ENCODE measurements around the gene PLCB2. TPM values are rescaled to one million over a fixed set of nuclear protein-coding genes. Genes with fewer than 3 reads are reported as not detected.

PLCB2 gene
- total and polyA plus RNA-seq, 9 of the 15 experiments (the other 6 are each of a cell fraction or from before 2014, with no cell fraction given), result 0.37 to 12.3 (median 8.0) TPM

- peaks cover 19 to 38% of the 10 kb centered on the region in 2 experiments; a peak in 4 of 5 replicates for H3K4me1 ChIP-seq (replicated peaks in 1 of 2; ENCODE audit: control insufficient read depth in 2 of 2, insufficient read depth in 2 of 2, low read length in 2 of 2)
Observed at GRCh38 chr15:40298216-40298935, 9.4 kb downstream of the PLCB2 start.

More at GRCh38 chr15:40298216-40298935, 9.4 kb downstream of the PLCB2 start:
- H3K4me3 ChIP-seq, result no peak overlapping the region
- 0 out of 2 replicates have a peak, but pooled peaks cover 2% of the 10 kb centered on the region for H4K20me1 ChIP-seq (replicated peaks; ENCODE audit: control insufficient read depth, insufficient read depth, low read length)
- POLR2A ChIA-PET, result interaction anchor here (0.7 to 1.0 kb wide), 2 partner anchors 10 to 969 kb away, joined by 3 to 4 read pairs; no protein-coding TSS in a partner anchor
- in situ Hi-C loops (cut with MboI) (no loop called here), intact Hi-C loops (cut with micrococcal nuclease) (no loop called here)
- no peak overlapping the region for H3K27ac ChIP-seq (ENCODE audit: extremely low read depth, low read depth, low read length)
- DNase-seq (ENCODE audit: extremely low read depth in 1 of 4, low spot score in 3 of 4) (no peak), FAIRE-seq (no peak), ATAC-seq (no peak)
- peaks cover 0 to 25% of the 10 kb centered on the region in 2 experiments; a peak in 2 of 5 replicates for H3K27me3 ChIP-seq (ENCODE audit: control insufficient read depth in 2 of 2, insufficient read depth in 2 of 2, low read length in 2 of 2)
- TF ChIP-seq GATAD2B (IDR thresholded peaks at IDR 0.05; ENCODE audit: borderline replicate concordance), result no peak
- no peak for TF ChIP-seq ESRRB (CRISPR knock-in tag; IDR thresholded peaks at IDR 0.05; ENCODE audit: borderline replicate concordance)
- TF ChIP-seq, protein P1, sequence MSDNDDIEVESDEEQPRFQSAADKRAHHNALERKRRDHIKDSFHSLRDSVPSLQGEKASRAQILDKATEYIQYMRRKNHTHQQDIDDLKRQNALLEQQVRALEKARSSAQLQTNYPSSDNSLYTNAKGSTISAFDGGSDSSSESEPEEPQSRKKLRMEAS (CRISPR knock-in tag; IDR thresholded peaks at IDR 0.05), result no peak
- TF ChIP-seq TAF15 (IDR thresholded peaks at IDR 0.05; ENCODE audit: low read depth, low read length), result no peak
- TF ChIP-seq ZNF561 (CRISPR knock-in tag; conservative IDR thresholded peaks at IDR 0.05), result no peak
- no peak for TF ChIP-seq SIN3A (IDR thresholded peaks at IDR 0.05; ENCODE audit: borderline replicate concordance in 2 of 2, control insufficient read depth in 1 of 2, low read depth in 2 of 2, low read length in 2 of 2)
- TF ChIP-seq HNRNPLL (IDR thresholded peaks at IDR 0.05; ENCODE audit: low read depth, low read length, poor library complexity, severe bottlenecking), result no peak
- no peak for TF ChIP-seq L3MBTL2 (IDR thresholded peaks at IDR 0.05)
- no peak for TF ChIP-seq FOXA3 (CRISPR knock-in tag; conservative IDR thresholded peaks at IDR 0.05 in 1 of 2, IDR thresholded peaks at IDR 0.05 in 1 of 2)
- TF ChIP-seq BHLHE40 (IDR thresholded peaks at IDR 0.05; ENCODE audit: low read length), result no peak
- no peak for TF ChIP-seq PHF8 (IDR thresholded peaks at IDR 0.05; ENCODE audit: borderline replicate concordance, low read length)
- no peak for TF ChIP-seq SIX5 (IDR thresholded peaks at IDR 0.05; ENCODE audit: borderline replicate concordance in 1 of 2, insufficient read depth in 1 of 2, low read depth in 1 of 2, low read length in 2 of 2)
- 45% methylated on average over 14 of the region's 17 CpGs for WGBS (ENCODE audit: insufficient coverage, low coverage, missing lambda C conversion rate)
- BruUV-seq (replicated peaks), result no TSS peak
- no peaks in the 10 kb centered on the region for H3K79me2 ChIP-seq (ENCODE audit: control insufficient read depth, insufficient read depth, low read length)
- no peaks in the 10 kb centered on the region for H3K36me3 ChIP-seq (ENCODE audit: control insufficient read depth, insufficient read depth, low read length)
- H2AFZ ChIP-seq (ENCODE audit: low read depth, low read length), result no peak overlapping the region
- no peaks in the 10 kb centered on the region for H3K9me1 ChIP-seq (ENCODE audit: control insufficient read depth, insufficient read depth, low read length)
- H3K4me2 ChIP-seq (ENCODE audit: insufficient read depth, low read length), result no peak overlapping the region
- H3K9me3 ChIP-seq (replicated peaks; ENCODE audit: control insufficient read depth, insufficient read depth, low read depth, low read length), result no peaks in the 10 kb centered on the region
- 0 out of 4 replicates have a peak overlapping the region, but pooled peaks of 1 of the 2 experiments have one; percentile 26 for H3K9ac ChIP-seq (ENCODE audit: insufficient read depth in 1 of 2, low read depth in 2 of 2, low read length in 2 of 2)
- CTCF ChIA-PET (ENCODE audit: low intra/inter-chr PET ratio), result no interaction called here
